Suppressor macrophage treated with lipopolysaccharide for 1 hour (primary cell): Measurements from ENCODE around the gene STIM2.

ENCODE experiments used
- DNase-seq, 3 donors: peaks; one replicate each; pipeline ENCODE4 v3.0.0-alpha.2; 2020 to 2022

The STIM2 gene

GRCh38 chr4:26907731-26908599, 47.3 kb downstream of the STIM2 start:
- no peak for DNase-seq

GRCh38 chr4:26909369-26909768, 48.7 kb downstream of the STIM2 start:
- no peak for DNase-seq

GRCh38 chr4:26911254-26911653, 50.6 kb downstream of the STIM2 start:
- no peak for DNase-seq

GRCh38 chr4:26912069-26912468, 51.4 kb downstream of the STIM2 start:
- no peak for DNase-seq

- no peak for DNase-seq
These were observed 52.2 kb downstream of the STIM2 start for GRCh38 chr4:26912810-26913209.

GRCh38 chr4:26916195-26916594, 55.6 kb downstream of the STIM2 start:
- no peak for DNase-seq

- DNase-seq, result no peak
These were observed 70.3 kb downstream of the STIM2 start for GRCh38 chr4:26930964-26931363.

GRCh38 chr4:26931451-26931850, 70.8 kb downstream of the STIM2 start:
- no peak for DNase-seq

- no peak for DNase-seq
These were observed 71.3 kb downstream of the STIM2 start for GRCh38 chr4:26931966-26932365.

GRCh38 chr4:26935397-26935796, 74.8 kb downstream of the STIM2 start:
- no peak for DNase-seq

- peak in 2 of 3 donors; percentile 4 for DNase-seq
These were observed 75.8 kb downstream of the STIM2 start for GRCh38 chr4:26936284-26937065.

GRCh38 chr4:26937139-26937538, 76.5 kb downstream of the STIM2 start:
- DNase-seq, result peak in 2 of 3 donors; percentile 38 to 44

- no peak for DNase-seq
These were observed 76.9 kb downstream of the STIM2 start for GRCh38 chr4:26937567-26937966.

GRCh38 chr4:26938516-26938915, 77.9 kb downstream of the STIM2 start:
- DNase-seq, result no peak

- no peak for DNase-seq
These were observed 81.3 kb downstream of the STIM2 start for GRCh38 chr4:26941951-26942350.

- DNase-seq, result no peak
These were observed 82.2 kb downstream of the STIM2 start for GRCh38 chr4:26942871-26943270.

GRCh38 chr4:26943391-26943790, 82.8 kb downstream of the STIM2 start:
- DNase-seq, result no peak

- DNase-seq, result no peak
These were observed 85.2 kb downstream of the STIM2 start for GRCh38 chr4:26945794-26946193.

- no peak for DNase-seq
These were observed 86.7 kb downstream of the STIM2 start for GRCh38 chr4:26947318-26947717.

GRCh38 chr4:26950446-26950845, 89.8 kb downstream of the STIM2 start:
- DNase-seq, result peak in 1 of 3 donors; percentile 13

GRCh38 chr4:26952891-26953290, 92.2 kb downstream of the STIM2 start:
- peak in 1 of 3 donors; percentile 10 for DNase-seq

GRCh38 chr4:26953366-26953765, 92.7 kb downstream of the STIM2 start:
- DNase-seq, result peak in 1 of 3 donors; percentile 8

GRCh38 chr4:26953770-26954423, 93.3 kb downstream of the STIM2 start:
- no peak for DNase-seq
